Stimulated activated effector memory CD8-positive, alpha-beta T cell treated with anti-CD3 and anti-CD28 coated beads, Interleukin-12 subunit alpha, Interleukin-12 subunit beta, amount 100 ng/mL, for 72 hours (primary cell): ENCODE measurements around the gene PROKR2.

Experiments used
- ATAC-seq: fragments of 150-1000 bp; cut with Tn5 transposase; 2 replicates; pipeline ENCODE4 v1.10.0; 2021
- DNase-seq, 2 donors: peaks; one replicate each; pipeline ENCODE4 v3.0.0; 2021 to 2022; ENCODE audit warnings: low spot score in 2 of 2
- H3K27ac Mint-ChIP-seq: one replicate; pipeline ENCODE4 v1.8.0; 2022; ENCODE audit warnings: mild to moderate bottlenecking, mixed read lengths
- H3K36me3 Mint-ChIP-seq: one replicate; pipeline ENCODE4 v1.8.0; 2022; ENCODE audit warnings: mild to moderate bottlenecking, mixed read lengths
- H3K4me1 Mint-ChIP-seq: one replicate; pipeline ENCODE4 v1.8.0; 2022; ENCODE audit warnings: mixed read lengths
- H3K4me3 Mint-ChIP-seq: one replicate; pipeline ENCODE4 v1.8.0; 2022; ENCODE audit warnings: mild to moderate bottlenecking, mixed read lengths
- H3K9me3 Mint-ChIP-seq: one replicate; pipeline ENCODE4 v1.8.0; 2022; ENCODE audit warnings: mixed read lengths

Gene PROKR2

DNA sequence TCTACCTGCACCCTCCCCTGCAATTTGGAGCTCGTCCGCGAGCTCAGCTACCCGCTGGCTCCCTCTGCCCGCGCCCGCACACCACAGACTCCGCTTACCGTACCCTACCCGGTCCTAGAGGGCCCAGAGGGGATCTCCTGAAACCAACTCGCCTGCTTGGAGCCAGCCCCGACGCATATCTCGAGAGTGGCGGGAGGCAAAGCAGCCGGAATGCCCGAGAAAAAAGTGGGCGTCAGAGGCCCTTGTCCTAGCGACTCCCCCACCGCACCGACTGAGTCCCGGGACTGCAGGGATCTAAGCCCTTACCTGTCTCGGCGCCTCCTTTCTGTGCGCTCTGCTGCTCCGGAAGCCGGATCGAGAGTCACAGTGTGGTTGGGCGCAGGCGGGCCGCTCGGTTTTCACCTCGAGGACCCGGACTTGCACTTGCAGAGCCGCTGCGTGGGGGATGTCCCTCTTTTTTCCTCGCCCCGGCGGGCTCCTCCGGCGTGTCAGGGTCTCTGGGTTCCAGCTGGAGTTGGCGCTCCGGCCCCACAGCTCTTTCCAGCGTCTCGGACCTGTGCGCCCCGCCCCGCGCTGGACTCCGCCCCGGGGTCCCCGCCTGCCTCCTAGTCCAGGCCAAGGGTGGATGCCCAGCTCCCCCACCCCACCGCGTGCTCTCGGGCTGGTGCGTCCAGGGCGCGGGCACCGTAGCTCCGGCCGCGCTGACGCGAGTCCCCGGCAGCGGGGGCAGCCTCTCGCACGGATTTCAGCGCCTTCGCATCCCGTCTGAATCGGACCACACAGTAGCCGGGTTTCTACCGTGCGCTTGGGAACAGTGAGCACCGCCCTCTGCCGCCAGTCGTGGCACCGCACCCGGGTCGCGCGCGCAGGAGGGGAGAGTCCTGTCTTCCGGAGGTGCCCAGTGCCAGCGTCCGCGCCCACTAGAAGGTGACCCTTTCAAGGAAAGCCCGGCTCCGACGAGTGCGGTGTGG lies at the start of gene PROKR2:
TSS of gene PROKR2 (minus strand) at position 767 of the 971 bp plus-strand sequence. CDS start 2,585 bp downstream, outside the sequence.
- no peaks in the 10 kb centered on the region for H3K36me3 Mint-ChIP-seq
- ATAC-seq = peak; percentile 59
- H3K4me3 Mint-ChIP-seq = peak within 1 kb of the TSS; percentile 15

GRCh38 chr20:5364997-5365597 lies 48.3 kb upstream of the PROKR2 start:
- Mint-ChIP-seq H3K9me3 (peaks cover 2% of the 10 kb centered on the region), H3K27ac (no peak overlapping the region), H3K4me3 (no peak overlapping the region), H3K4me1 (no peaks in the 10 kb centered on the region), H3K36me3 (no peaks in the 10 kb centered on the region)
- peak; percentile 56 for ATAC-seq
- DNase-seq = no peak

More for the DNA sequence above, at the start of gene PROKR2:
- Mint-ChIP-seq H3K4me1 (no peaks in the 10 kb centered on the region), H3K9me3 (no peaks in the 10 kb centered on the region), H3K27ac (no peak within 1 kb of the TSS)
- DNase-seq = no peak

DNA sequence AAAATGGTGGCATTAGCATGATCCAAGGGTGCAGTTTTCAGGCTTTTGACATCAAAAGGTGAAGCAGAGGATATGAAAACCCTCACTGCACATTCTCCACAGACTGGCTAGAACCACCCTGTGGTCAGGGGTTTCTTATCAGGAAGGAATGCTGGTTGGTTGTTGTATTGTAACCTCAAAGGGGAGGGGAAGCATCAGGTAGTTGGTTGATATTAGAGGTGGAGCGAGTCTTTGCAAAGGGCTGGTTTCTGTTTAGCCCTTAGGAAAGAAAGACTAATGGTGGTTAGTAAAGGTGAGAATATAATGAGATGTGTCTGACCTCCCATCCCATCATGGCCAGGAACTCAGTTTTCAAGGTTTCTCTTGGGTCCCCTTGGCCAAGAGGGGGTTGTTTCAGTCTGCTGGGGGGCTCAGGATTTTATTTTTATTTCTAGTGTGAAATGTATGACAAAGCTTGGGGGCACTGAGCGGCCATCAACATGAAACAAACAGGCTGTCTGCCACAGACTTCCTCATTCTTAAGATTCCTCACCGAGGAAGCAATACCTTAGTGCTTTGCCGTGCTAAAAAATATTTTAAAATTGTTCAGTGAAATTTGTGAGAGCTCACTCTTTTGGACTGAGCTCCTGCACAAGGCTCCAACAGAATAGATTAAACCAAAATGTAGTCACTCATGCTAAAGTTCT lies 47.5 kb upstream of the PROKR2 start:
- Mint-ChIP-seq H3K9me3 (peaks cover 2% of the 10 kb centered on the region), H3K4me3 (no peak overlapping the region), H3K4me1 (no peaks in the 10 kb centered on the region), H3K36me3 (no peaks in the 10 kb centered on the region), H3K27ac (no peak overlapping the region)
- DNase-seq = no peak
- ATAC-seq = no peak

DNA sequence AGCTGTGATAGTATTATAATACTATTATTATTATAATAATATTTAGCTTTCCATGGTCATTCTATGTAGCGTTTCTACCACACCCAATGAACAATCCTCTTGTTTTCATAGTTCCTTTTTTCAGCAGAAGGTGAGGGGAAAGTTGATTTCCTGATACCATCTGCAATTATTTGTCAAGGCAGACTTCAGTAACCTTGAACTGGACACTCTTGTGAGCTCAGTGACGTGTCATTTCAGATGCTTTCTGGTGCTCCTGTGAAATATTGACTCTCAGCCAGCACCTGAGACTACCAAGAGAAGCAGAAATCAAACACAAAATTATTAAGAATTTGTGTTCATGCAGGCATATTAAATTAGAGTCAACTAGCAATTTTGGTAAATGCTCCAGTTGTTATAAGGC lies 46.0 kb upstream of the PROKR2 start:
- Mint-ChIP-seq H3K9me3 (peaks cover 4% of the 10 kb centered on the region), H3K4me1 (no peaks in the 10 kb centered on the region)

GRCh38 chr20:5361176-5361575 lies 44.4 kb upstream of the PROKR2 start:
- Mint-ChIP-seq H3K4me3 (no peak overlapping the region), H3K27ac (no peak overlapping the region), H3K4me1 (no peaks in the 10 kb centered on the region), H3K36me3 (no peaks in the 10 kb centered on the region), H3K9me3 (peaks cover 4% of the 10 kb centered on the region)
- no peak for ATAC-seq
- DNase-seq = no peak

More for the DNA sequence above, 46.0 kb upstream of the PROKR2 start:
- no peak overlapping the region for H3K27ac Mint-ChIP-seq
- DNase-seq (no peak), ATAC-seq (no peak)
- no peak overlapping the region for H3K4me3 Mint-ChIP-seq
- H3K36me3 Mint-ChIP-seq = no peaks in the 10 kb centered on the region

- no peak overlapping the region for H3K4me3 Mint-ChIP-seq
- H3K36me3 Mint-ChIP-seq = no peaks in the 10 kb centered on the region
- DNase-seq = no peak
- H3K9me3 Mint-ChIP-seq = peaks cover 2% of the 10 kb centered on the region
- no peak overlapping the region for H3K27ac Mint-ChIP-seq
- no peak for ATAC-seq
- H3K4me1 Mint-ChIP-seq = peaks cover 5% of the 10 kb centered on the region
These were observed 41.2 kb upstream of the PROKR2 start for GRCh38 chr20:5357946-5358345.

DNA sequence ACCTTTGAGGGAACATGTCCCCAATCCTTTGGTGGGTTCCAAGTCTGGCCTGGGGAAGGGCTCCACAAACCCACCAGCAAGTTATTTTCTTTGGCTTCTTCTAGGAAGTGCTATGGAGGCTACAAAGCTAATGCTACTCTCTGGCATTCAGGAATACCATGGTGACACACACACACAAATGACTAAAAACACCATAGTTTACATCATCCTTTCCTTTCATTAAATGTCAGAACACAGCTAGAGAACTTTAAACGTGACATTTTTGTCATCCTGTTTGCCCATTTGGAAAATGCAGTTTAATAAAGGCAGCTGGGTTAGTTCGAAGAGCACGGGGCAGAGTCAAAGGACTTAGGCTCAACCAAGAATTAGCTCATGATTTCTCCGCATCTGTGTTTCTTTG lies 40.2 kb upstream of the PROKR2 start:
- H3K27ac Mint-ChIP-seq = no peak overlapping the region
- H3K4me1 Mint-ChIP-seq = peaks cover 5% of the 10 kb centered on the region
- ATAC-seq (no peak), DNase-seq (no peak)
- H3K36me3 Mint-ChIP-seq = no peaks in the 10 kb centered on the region
- H3K4me3 Mint-ChIP-seq = no peak overlapping the region
- H3K9me3 Mint-ChIP-seq = peaks cover 2% of the 10 kb centered on the region

- Mint-ChIP-seq H3K27ac (no peak overlapping the region), H3K4me1 (peaks cover 5% of the 10 kb centered on the region), H3K4me3 (no peak overlapping the region), H3K36me3 (no peaks in the 10 kb centered on the region), H3K9me3 (peaks cover 2% of the 10 kb centered on the region)
- no peak for ATAC-seq
- no peak for DNase-seq
These were observed 38.1 kb upstream of the PROKR2 start for GRCh38 chr20:5354901-5355300.

GRCh38 chr20:5353624-5354496 lies 37.1 kb upstream of the PROKR2 start:
- Mint-ChIP-seq H3K27ac (no peak overlapping the region), H3K36me3 (no peaks in the 10 kb centered on the region), H3K4me3 (no peak overlapping the region), H3K9me3 (peaks cover 2% of the 10 kb centered on the region), H3K4me1 (peaks cover 5% of the 10 kb centered on the region)
- no peak for DNase-seq
- ATAC-seq = peak; percentile 80

GRCh38 chr20:5349448-5349847 lies 32.7 kb upstream of the PROKR2 start:
- Mint-ChIP-seq H3K4me3 (no peak overlapping the region), H3K36me3 (no peaks in the 10 kb centered on the region), H3K27ac (no peak overlapping the region), H3K9me3 (no peaks in the 10 kb centered on the region), H3K4me1 (peaks cover 5% of the 10 kb centered on the region)
- no peak for ATAC-seq
- no peak for DNase-seq

DNA sequence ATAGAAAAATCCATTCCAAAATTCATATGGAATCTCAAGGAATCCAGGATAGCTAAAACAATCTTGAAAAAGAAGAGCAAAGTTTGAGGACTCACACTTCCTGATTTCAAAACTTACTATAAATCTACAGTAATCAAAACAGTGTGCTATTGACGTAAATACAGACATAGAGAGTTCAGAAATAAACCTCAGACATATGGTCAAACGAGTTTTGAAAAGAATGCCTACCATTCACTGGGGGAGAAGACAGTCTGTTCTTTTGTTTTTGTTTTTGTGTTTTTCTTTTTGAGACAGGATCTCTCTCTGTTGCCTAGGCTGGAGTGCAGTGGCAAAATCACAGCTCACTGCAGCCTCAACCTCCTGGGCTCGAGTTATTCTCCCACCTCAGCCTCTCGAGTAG lies 25.3 kb upstream of the PROKR2 start:
- no peak for ATAC-seq

DNA sequence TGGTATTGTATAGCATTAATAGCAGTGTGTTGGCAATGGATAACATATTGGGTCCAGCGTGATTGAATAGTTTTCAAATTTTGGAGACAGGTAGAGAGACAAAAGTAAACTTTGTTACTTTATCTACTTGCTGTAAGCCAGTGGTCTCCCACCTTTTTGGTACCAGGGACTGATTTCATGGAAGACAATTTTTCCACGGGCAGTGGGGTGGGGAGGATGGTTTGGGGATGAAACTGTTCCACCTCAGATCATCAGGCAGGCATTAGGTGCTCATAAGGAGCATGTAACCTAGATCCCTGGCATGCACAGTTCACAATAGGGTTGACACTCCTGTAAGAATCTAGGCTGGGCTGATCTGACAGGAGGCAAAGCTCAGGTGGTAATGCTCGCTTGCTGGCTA lies 14.6 kb upstream of the PROKR2 start:
- Mint-ChIP-seq H3K36me3 (no peaks in the 10 kb centered on the region), H3K4me3 (no peak overlapping the region), H3K4me1 (no peaks in the 10 kb centered on the region), H3K27ac (no peak overlapping the region), H3K9me3 (no peaks in the 10 kb centered on the region)
- no peak for DNase-seq
- no peak for ATAC-seq

More for the DNA sequence above, 25.3 kb upstream of the PROKR2 start:
- DNase-seq = no peak
- Mint-ChIP-seq H3K27ac (no peak overlapping the region), H3K4me1 (no peaks in the 10 kb centered on the region), H3K9me3 (peaks cover 5% of the 10 kb centered on the region), H3K36me3 (no peaks in the 10 kb centered on the region), H3K4me3 (no peak overlapping the region)

DNA sequence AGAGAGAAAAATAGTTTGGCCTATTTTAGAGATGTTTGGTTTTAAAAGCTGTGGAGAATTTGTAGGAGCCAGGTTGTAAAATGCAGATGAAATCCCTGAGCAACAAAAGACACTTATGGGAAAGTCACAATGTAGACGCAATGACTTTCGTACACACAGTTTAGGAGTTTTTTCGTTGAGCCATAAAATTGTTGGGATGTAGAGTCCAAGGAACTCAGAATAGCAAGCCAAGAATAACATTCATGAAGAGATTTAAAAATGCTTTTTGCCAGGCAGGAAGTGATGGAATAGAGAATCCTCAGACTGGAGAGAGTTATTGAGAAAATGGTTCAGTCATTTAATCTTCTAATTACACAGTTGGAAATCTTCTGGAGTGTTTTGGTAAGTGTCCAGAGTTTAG lies 11.5 kb upstream of the PROKR2 start:
- no peaks in the 10 kb centered on the region for H3K36me3 Mint-ChIP-seq
- ATAC-seq = no peak
- DNase-seq = no peak
- no peaks in the 10 kb centered on the region for H3K4me1 Mint-ChIP-seq
- H3K9me3 Mint-ChIP-seq = no peaks in the 10 kb centered on the region
- no peak overlapping the region for H3K27ac Mint-ChIP-seq
- H3K4me3 Mint-ChIP-seq = no peak overlapping the region

GRCh38 chr20:5327356-5327755 lies 10.6 kb upstream of the PROKR2 start:
- H3K27ac Mint-ChIP-seq = no peak overlapping the region
- no peaks in the 10 kb centered on the region for H3K4me1 Mint-ChIP-seq
- no peaks in the 10 kb centered on the region for H3K36me3 Mint-ChIP-seq
- no peak for DNase-seq
- ATAC-seq = no peak
- no peak overlapping the region for H3K4me3 Mint-ChIP-seq
- no peaks in the 10 kb centered on the region for H3K9me3 Mint-ChIP-seq

DNA sequence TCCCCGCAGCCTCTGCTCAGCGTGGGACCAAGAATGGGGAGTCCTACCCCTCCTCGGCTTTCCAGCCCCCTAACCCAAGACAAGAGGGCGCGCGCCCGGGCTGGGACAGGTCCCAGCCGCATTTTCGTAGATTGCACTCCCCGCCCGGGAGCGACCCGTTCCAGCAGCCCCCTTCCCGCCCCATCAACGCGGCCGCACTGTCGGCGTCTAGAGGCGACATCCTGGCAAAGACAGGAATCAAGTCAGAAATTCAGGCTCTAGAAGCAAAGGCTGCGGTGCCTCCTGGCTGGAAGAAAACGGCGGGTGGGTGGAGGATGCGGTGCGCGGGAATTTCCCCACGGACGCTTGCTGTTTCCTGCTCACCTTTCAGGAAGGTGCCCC lies 957 bp downstream of the PROKR2 start:
- DNase-seq (no peak), ATAC-seq (no peak)
- no peak overlapping the region for H3K27ac Mint-ChIP-seq
- peaks cover 3% of the 10 kb centered on the region for H3K9me3 Mint-ChIP-seq
- no peaks in the 10 kb centered on the region for H3K4me1 Mint-ChIP-seq
- no peaks in the 10 kb centered on the region for H3K36me3 Mint-ChIP-seq
- peak overlapping the region; percentile 15 for H3K4me3 Mint-ChIP-seq
